ENCODE measurements around the gene SLCO2A1.

The SLCO2A1 gene

DNA sequence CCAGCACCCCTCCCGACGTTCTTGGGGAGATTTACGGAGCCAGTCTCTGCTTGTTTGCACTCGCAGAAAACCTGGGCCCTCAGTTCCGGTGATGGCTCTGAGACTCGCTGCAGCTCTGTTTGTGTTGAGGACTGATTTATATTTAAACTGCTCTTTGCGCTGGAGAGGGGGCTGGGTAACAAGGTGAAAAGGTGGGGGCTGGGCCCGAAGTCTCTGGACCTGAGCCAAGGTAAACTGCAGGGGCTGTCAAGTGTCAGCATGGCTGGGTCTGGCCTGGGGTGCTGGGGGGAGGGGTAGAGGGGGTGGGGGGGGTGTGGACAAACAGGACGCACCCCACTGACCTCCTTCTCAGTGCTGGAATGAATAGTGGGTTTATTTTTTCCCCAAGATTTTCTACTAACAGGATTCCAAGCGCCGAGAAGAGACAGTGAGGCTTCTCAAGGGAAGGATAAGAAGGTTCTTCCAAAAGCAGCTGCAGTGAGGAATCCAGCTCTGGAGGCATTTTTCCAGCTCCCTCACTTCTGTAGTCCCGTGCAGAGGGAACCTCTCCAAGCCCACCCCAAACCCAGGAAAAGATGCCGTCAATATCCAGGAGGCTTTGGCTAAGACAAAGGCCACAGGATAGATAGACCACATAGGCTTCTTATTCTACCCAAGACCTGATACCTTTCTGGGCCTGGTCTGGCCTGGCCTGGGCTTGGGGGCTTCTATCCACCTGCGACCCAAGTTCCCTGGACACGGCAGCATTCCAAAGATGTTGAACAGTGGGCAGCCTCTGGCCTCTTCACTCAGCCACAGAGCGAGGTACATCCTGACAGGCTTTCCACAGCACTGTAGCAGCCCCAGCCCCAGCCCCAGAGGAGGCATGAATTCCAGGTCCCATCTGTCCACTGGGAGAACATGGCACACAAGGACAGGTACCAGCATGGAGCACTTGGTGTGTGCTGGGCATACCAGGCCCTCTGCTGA is 938 bp upstream of the SLCO2A1 start:
- TF ChIP-seq CTBP1 (IDR thresholded peaks at IDR 0.05; ENCODE audit: borderline replicate concordance) (no peak), TARDBP (IDR thresholded peaks at IDR 0.05) (no peak), FOXK2 (IDR thresholded peaks at IDR 0.05) (no peak), ZNF384 (IDR thresholded peaks at IDR 0.05) (no peak), SUZ12 (IDR thresholded peaks at IDR 0.05) (no peak), FOXA1 (IDR thresholded peaks at IDR 0.05) (no peak), LEF1 (IDR thresholded peaks at IDR 0.05; ENCODE audit: borderline replicate concordance) (no peak), L3MBTL2 (conservative IDR thresholded peaks at IDR 0.05) (no peak)
- CTCF ChIA-PET, result no interaction called here
- POLR2A ChIA-PET, result no interaction called here
- DNase-seq (ENCODE audit: extremely low spot score), result no peak

DNA sequence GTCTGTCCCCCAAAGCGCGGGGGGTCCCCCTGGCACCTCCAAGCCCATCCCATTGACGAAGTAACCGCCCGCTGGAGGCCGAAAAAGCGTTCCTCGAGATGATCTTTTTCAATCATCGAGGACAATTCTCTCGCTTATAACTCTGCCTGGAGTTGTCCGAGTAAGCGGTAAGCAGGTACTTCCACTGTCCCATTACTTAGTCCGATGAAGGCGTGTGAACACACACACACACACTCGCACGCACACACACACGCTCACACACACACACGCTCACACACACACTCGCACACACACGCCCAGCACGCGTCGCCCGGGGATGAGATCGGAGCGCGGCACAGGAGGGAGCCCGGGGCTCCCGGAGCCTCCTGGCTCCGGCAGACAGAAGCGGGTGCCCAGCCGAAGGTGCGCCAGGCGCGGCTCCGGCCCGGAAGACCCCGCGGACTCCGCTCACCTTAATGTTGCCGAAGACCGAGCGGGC is 430 bp downstream of the SLCO2A1 start:
- CTCF ChIA-PET, result no interaction called here
- no peak for DNase-seq (ENCODE audit: extremely low spot score)
- TF ChIP-seq LEF1 (IDR thresholded peaks at IDR 0.05; ENCODE audit: borderline replicate concordance) (no peak), L3MBTL2 (conservative IDR thresholded peaks at IDR 0.05) (peak; percentile 78), FOXK2 (IDR thresholded peaks at IDR 0.05) (no peak)
- POLR2A ChIA-PET, result no interaction called here

DNA sequence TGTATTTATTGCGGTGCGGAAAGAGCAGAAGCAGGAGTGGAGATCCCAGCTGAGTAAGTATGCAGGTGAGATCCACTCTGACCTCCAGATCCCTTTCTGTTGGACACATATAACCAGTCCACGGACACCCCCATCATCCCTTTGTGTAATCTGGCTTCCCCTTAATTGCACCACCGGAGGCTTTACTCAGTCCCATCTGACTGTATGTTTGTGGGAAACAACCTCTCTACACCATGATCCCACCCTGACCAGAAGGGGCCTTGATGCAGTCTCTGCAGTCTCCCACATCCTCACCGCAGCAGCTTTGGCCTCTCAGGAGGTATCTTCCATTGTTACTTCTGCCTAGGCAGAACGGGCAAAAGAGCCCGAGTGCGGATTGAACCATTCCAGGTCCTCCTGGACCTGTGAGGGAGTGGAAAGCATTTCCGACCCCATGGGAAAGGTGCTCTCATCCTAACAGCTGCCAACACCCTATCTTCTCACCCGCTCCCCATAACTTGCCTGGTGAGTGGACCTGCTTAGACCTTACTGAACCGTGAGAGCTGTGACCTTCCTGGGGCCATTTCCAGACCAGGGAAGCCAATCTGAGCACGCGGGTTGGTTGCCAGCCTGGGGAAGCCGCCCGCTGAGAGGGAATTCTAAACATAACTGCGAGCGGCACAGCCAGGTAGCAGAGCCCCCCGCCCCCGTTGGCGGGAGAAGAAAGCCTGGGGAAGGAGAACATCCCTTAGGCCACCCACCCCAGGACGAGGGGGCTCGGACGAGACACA is 1.1 kb downstream of the SLCO2A1 start:
- CTCF ChIA-PET, result no interaction called here
- no peak for DNase-seq (ENCODE audit: extremely low spot score)
- POLR2A ChIA-PET, result no interaction called here
- TF ChIP-seq, protein P1, sequence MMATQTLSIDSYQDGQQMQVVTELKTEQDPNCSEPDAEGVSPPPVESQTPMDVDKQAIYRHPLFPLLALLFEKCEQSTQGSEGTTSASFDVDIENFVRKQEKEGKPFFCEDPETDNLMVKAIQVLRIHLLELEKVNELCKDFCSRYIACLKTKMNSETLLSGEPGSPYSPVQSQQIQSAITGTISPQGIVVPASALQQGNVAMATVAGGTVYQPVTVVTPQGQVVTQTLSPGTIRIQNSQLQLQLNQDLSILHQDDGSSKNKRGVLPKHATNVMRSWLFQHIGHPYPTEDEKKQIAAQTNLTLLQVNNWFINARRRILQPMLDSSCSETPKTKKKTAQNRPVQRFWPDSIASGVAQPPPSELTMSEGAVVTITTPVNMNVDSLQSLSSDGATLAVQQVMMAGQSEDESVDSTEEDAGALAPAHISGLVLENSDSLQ (IDR thresholded peaks at IDR 0.05), result no peak

DNA sequence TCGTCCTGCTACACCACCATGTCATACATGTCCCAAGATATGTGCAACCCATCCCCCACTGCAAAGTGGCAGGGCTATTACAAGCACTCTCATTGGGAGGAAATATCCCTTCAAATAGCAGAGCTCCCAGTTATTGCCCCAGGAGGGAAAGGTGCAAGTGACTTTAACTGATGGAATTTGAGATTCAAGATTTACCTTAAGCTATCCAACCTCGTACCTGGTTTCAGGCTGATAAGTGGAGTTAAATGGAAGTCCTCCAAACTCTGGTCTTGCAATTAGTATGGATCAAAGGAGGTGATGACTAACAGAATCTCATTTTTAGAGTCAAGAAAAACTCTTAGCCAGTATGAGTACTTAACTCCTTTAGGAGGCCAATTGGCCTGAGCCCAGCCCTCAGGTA is 2.1 kb downstream of the SLCO2A1 start:
- CTCF ChIA-PET, result no interaction called here
- POLR2A ChIA-PET, result no interaction called here
- no peak for TF ChIP-seq ZNF384 (IDR thresholded peaks at IDR 0.05)
- no peak for TF ChIP-seq FOXM1 (IDR thresholded peaks at IDR 0.05; ENCODE audit: borderline replicate concordance)
- no peak for TF ChIP-seq L3MBTL2 (conservative IDR thresholded peaks at IDR 0.05)
- TF ChIP-seq TARDBP (IDR thresholded peaks at IDR 0.05), result no peak
- no peak for TF ChIP-seq SUZ12 (IDR thresholded peaks at IDR 0.05)
- no peak for TF ChIP-seq NFRKB (IDR thresholded peaks at IDR 0.05)
- TF ChIP-seq HDGF (IDR thresholded peaks at IDR 0.05; ENCODE audit: borderline replicate concordance), result no peak
- no peak for TF ChIP-seq LEF1 (IDR thresholded peaks at IDR 0.05; ENCODE audit: borderline replicate concordance)
- TF ChIP-seq BHLHE40 (IDR thresholded peaks at IDR 0.05; ENCODE audit: borderline replicate concordance), result no peak
- no peak for DNase-seq (ENCODE audit: extremely low spot score)

DNA sequence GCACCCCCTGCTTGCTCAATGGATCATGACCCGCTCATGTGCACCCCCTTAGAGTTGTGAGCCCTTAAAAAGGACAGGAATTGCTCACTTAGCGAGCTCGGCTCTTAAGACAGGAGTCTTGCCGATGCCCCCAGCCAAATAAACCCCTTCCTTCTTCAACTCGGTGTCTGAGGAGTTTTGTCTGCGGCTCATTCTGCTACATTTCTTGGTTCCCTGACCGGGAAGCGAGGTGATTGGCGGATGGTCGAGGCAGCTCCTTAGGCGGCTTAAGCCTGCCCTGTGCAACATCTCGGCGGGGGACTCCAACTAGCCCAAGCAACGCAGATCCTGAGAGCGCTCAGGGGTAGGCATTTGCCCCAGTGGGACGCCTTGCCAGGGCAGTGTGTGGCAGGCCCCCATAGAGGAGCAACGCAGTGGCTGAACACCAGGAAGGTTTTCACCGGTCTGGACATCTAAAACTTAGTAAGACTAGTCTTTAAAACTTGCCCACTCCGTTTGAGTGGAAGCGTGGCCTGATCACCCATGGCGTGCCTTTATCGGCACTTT is 9.5 kb downstream of the SLCO2A1 start:
- CTCF ChIA-PET, result no interaction called here
- no peak for DNase-seq (ENCODE audit: extremely low spot score)
- TF ChIP-seq FOXA1 (IDR thresholded peaks at IDR 0.05) (no peak), FOXM1 (IDR thresholded peaks at IDR 0.05; ENCODE audit: borderline replicate concordance) (no peak), L3MBTL2 (conservative IDR thresholded peaks at IDR 0.05) (no peak), ELF4 (IDR thresholded peaks at IDR 0.05) (no peak), LEF1 (IDR thresholded peaks at IDR 0.05; ENCODE audit: borderline replicate concordance) (no peak), BHLHE40 (IDR thresholded peaks at IDR 0.05; ENCODE audit: borderline replicate concordance) (no peak), HDGF (IDR thresholded peaks at IDR 0.05; ENCODE audit: borderline replicate concordance) (no peak), FOXK2 (IDR thresholded peaks at IDR 0.05) (no peak), SUZ12 (IDR thresholded peaks at IDR 0.05) (no peak), SP1 (IDR thresholded peaks at IDR 0.05) (no peak), TARDBP (IDR thresholded peaks at IDR 0.05) (no peak), ZNF384 (IDR thresholded peaks at IDR 0.05) (no peak)
- TF ChIP-seq, protein P1 (IDR thresholded peaks at IDR 0.05), result no peak
- POLR2A ChIA-PET, result no interaction called here

DNA sequence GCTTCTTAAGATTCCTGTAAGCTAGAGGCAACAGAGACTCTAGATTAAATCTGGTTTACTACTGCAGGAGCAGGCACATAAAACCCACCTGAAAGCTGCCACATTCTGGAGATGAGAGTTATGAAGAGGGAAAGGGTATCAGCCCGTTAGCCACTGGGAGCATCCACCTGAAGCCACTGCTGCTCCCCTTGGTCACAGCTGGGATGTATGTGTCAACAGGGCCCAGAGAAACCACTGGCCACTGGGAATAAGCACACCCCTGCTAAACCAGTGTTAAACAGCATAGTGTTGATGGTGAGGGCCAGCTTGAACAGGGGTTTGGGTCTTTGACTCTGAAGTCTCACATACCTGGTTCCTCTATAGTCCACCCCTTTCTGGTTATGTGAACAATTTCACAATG is 10.9 kb downstream of the SLCO2A1 start:
- ChIA-PET POLR2A (no interaction called here), CTCF (no interaction called here)
- no peak for DNase-seq (ENCODE audit: extremely low spot score)
- TF ChIP-seq SUZ12 (IDR thresholded peaks at IDR 0.05) (no peak), HDGF (IDR thresholded peaks at IDR 0.05; ENCODE audit: borderline replicate concordance) (no peak), FOXM1 (IDR thresholded peaks at IDR 0.05; ENCODE audit: borderline replicate concordance) (no peak), NFRKB (IDR thresholded peaks at IDR 0.05) (no peak), CTBP1 (IDR thresholded peaks at IDR 0.05; ENCODE audit: borderline replicate concordance) (no peak), L3MBTL2 (conservative IDR thresholded peaks at IDR 0.05) (no peak), ZNF384 (IDR thresholded peaks at IDR 0.05) (no peak), FOXA1 (IDR thresholded peaks at IDR 0.05) (no peak), FOXK2 (IDR thresholded peaks at IDR 0.05) (no peak), LEF1 (IDR thresholded peaks at IDR 0.05; ENCODE audit: borderline replicate concordance) (no peak), ELF4 (IDR thresholded peaks at IDR 0.05) (no peak), TARDBP (IDR thresholded peaks at IDR 0.05) (no peak), SP1 (IDR thresholded peaks at IDR 0.05) (no peak), BHLHE40 (IDR thresholded peaks at IDR 0.05; ENCODE audit: borderline replicate concordance) (no peak), ARNT (IDR thresholded peaks at IDR 0.05) (no peak)
- TF ChIP-seq, protein P1 (IDR thresholded peaks at IDR 0.05), result no peak

Data from HEK293T (cell line).